OCI-LY7 (cell line): ENCODE data around the gene FAM90A1.
"Not testable (repeated sequence)": the region's sequence is repeated elsewhere in the genome, so short reads cannot be mapped to it uniquely, and the experiment has no call there.

Experiments
- CTCF ChIP-seq: fragments of 200-600 bp; sonication (generic); conservative IDR thresholded peaks from 2 replicates; pipeline ENCODE4 v1.5.1; 2014; ENCODE audit warnings: mild to moderate bottlenecking, antibody characterized with exemption, low read length, moderate library complexity, mixed read lengths
- EZH2phosphoT487 ChIP-seq: fragments of 200-600 bp; sonication (generic); IDR thresholded peaks from 2 replicates; pipeline ENCODE4 v1.6.1; 2018; ENCODE audit warnings: low read depth, borderline replicate concordance, mild to moderate bottlenecking, mixed run types, antibody characterized with exemption, low read length, moderate library complexity, mixed read lengths

DNA sequence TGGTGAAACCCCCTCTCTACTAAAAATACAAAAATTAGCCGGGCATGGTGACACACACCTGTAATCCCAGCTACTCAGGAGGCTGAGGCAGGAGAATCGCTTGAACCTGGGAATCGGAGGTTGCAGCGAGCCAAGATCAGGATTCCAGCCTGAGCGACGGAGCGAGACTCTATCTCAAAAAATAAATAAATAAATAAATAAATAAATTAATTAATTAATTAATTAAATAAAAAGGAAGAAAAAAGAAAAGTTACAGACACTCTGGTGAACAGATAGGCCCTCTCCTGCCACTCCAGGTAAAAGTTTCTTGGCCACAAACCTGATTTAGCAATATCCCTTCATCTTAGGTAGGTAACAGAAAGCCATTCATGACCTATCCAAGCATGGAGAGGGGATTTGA lies 44.5 kb downstream of the FAM90A1 start:
- not testable (repeated sequence) for TF ChIP-seq CTCF, EZH2phosphoT487
